HEK293T (cell line): ENCODE results near the gene CNTRL.

Experiments
- CTCF ChIA-PET: fragments of 350-600 bp; formaldehyde crosslinking; extraction: SDS; loops from one replicate; lab custom pipeline; 2021; ENCODE audit warnings: antibody characterized with exemption, inconsistent platforms; lab: Yijun Ruan, JAX
- POLR2A ChIA-PET: fragments of 350-600 bp; formaldehyde crosslinking; extraction: SDS; loops from one replicate; lab custom pipeline; 2020; ENCODE audit warnings: antibody characterized with exemption, inconsistent platforms; lab: Yijun Ruan, JAX
- DNase-seq: peaks from one replicate; pipeline ENCODE4 v3.0.0; 2012; ENCODE audit warnings: mixed read lengths; ENCODE audit errors: extremely low spot score
- ARNT ChIP-seq: fragments of 450-650 bp; IDR thresholded peaks from 2 replicates; pipeline ENCODE4 v1.6.1; 2017; ENCODE audit warnings: mild to moderate bottlenecking
- BHLHE40 ChIP-seq: fragments of 450-650 bp; IDR thresholded peaks from 2 replicates; pipeline ENCODE4 v1.6.1; 2016; ENCODE audit warnings: mild to moderate bottlenecking, moderate library complexity, borderline replicate concordance
- CTBP1 ChIP-seq: fragments of 450-650 bp; IDR thresholded peaks from 2 replicates; pipeline ENCODE4 v1.6.1; 2016; ENCODE audit warnings: borderline replicate concordance
- ELF4 ChIP-seq: fragments of 450-650 bp; IDR thresholded peaks from 2 replicates; pipeline ENCODE4 v1.6.1; 2017; ENCODE audit warnings: antibody characterized with exemption
- FOXA1 ChIP-seq: fragments of 450-650 bp; IDR thresholded peaks from 2 replicates; pipeline ENCODE4 v1.6.1; 2016; ENCODE audit warnings: mild to moderate bottlenecking
- FOXK2 ChIP-seq: fragments of 450-650 bp; IDR thresholded peaks from 2 replicates; pipeline ENCODE4 v1.6.1; 2016; ENCODE audit warnings: mild to moderate bottlenecking
- FOXM1 ChIP-seq: fragments of 450-650 bp; IDR thresholded peaks from 2 replicates; pipeline ENCODE4 v1.6.1; 2017; ENCODE audit warnings: mild to moderate bottlenecking, borderline replicate concordance
- HDGF ChIP-seq: fragments of 450-650 bp; IDR thresholded peaks from 2 replicates; pipeline ENCODE4 v1.6.1; 2017; ENCODE audit warnings: antibody characterized with exemption, borderline replicate concordance
- L3MBTL2 ChIP-seq: fragments of 450-650 bp; conservative IDR thresholded peaks from 2 replicates; pipeline ENCODE4 v1.6.1; 2016; ENCODE audit warnings: mild to moderate bottlenecking
- LEF1 ChIP-seq: fragments of 450-650 bp; IDR thresholded peaks from 2 replicates; pipeline ENCODE4 v1.6.1; 2017; ENCODE audit warnings: mild to moderate bottlenecking, borderline replicate concordance
- NFRKB ChIP-seq: fragments of 450-650 bp; IDR thresholded peaks from 2 replicates; pipeline ENCODE4 v1.6.1; 2016; ENCODE audit warnings: mild to moderate bottlenecking, moderate library complexity
- SP1 ChIP-seq: fragments of 450-650 bp; IDR thresholded peaks from 2 replicates; pipeline ENCODE4 v1.6.1; 2017
- SUZ12 ChIP-seq: fragments of 450-650 bp; IDR thresholded peaks from 2 replicates; pipeline ENCODE4 v1.6.1; 2016; ENCODE audit warnings: mild to moderate bottlenecking
- TARDBP ChIP-seq: fragments of 450-650 bp; IDR thresholded peaks from 2 replicates; pipeline ENCODE4 v1.6.1; 2016
- ZNF384 ChIP-seq: fragments of 450-650 bp; IDR thresholded peaks from 2 replicates; pipeline ENCODE4 v1.6.1; 2016
- TF ChIP-seq, protein P1 (sequence below): fragments of 450-650 bp; IDR thresholded peaks from 2 replicates; pipeline ENCODE4 v1.6.1; 2016

The CNTRL gene

DNA sequence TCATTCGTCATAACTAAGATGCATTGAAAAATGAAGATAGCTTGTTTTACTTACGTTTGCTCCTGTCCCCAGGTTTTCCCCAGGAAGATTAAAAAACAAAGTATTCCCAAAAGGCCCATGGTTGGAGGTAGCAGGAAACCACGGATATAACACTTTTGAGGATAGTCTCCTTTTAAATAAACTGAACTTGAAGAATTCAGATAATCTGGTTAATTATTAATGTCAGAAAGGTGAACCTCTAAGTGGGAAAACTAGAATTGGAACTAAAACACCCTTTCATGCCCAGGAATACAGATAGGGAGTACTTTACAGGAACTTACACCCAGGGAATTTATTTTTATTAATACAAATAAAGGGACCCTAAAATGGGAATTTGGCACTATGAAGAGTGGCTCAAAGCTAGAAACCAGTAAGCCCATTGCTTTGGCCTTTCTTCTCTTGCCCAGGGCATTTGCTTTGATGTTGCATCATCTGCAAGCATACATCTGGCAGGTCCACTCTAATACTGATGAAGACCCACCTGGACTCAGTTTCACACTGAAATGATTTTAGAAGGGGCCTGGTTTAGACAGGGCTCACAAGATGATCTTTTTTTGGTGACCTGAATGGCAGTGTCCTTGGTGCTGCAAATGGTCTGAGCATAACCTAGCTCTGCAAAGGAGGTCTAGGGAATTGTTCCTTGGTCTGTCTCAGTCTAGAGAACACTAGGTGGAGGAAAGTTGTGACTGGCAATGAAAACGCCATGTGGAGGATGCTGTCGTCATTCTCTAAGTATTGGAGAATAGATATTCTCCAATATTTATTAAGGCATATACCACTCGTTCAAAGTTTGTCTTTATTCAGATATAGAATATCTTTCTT, 24.4 kb upstream of the CNTRL start, which contains the start of gene C5:
TSS of gene C5 (minus strand) at position 148 of the 861 bp plus-strand sequence. CDS start at position 119, 29 bp downstream.
- ChIA-PET CTCF (interaction anchor here (0.6 to 1.2 kb wide), 3 partner anchors 10 to 21 kb away, joined by 3 read pairs; no protein-coding TSS in a partner anchor), POLR2A (no interaction called here)
- no peak for TF ChIP-seq SUZ12
- TF ChIP-seq HDGF = no peak
- TF ChIP-seq, protein P1, sequence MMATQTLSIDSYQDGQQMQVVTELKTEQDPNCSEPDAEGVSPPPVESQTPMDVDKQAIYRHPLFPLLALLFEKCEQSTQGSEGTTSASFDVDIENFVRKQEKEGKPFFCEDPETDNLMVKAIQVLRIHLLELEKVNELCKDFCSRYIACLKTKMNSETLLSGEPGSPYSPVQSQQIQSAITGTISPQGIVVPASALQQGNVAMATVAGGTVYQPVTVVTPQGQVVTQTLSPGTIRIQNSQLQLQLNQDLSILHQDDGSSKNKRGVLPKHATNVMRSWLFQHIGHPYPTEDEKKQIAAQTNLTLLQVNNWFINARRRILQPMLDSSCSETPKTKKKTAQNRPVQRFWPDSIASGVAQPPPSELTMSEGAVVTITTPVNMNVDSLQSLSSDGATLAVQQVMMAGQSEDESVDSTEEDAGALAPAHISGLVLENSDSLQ = no peak
- no peak for DNase-seq

DNA sequence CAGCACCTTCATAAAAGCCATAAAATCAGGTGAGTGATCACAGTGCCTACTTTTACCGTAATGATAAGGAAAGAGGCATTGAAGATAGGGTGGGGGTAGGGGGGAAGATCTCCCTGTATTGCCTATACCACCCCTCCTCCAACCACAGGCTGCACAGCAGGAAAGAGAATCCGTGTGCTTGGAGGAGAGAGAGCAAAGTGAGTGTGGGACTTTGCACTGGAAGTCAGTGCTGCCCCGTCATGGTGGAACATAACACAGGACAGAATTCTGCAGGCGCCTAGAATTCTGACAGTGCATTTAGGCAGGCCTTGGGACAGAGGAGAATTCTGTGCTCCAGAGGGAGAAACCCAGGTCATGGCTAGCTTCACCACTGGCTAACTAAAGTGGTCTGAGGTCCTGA, 21.2 kb upstream of the CNTRL start:
- ChIA-PET POLR2A (no interaction called here), CTCF (no interaction called here)
- DNase-seq = no peak
- no peak for TF ChIP-seq CTBP1
- no peak for TF ChIP-seq LEF1
- TF ChIP-seq L3MBTL2 = no peak
- TF ChIP-seq ARNT = no peak
- no peak for TF ChIP-seq TARDBP
- no peak for TF ChIP-seq NFRKB
- no peak for TF ChIP-seq SUZ12
- TF ChIP-seq FOXA1 = no peak
- no peak for TF ChIP-seq BHLHE40
- TF ChIP-seq FOXM1 = no peak
- no peak for TF ChIP-seq HDGF

DNA sequence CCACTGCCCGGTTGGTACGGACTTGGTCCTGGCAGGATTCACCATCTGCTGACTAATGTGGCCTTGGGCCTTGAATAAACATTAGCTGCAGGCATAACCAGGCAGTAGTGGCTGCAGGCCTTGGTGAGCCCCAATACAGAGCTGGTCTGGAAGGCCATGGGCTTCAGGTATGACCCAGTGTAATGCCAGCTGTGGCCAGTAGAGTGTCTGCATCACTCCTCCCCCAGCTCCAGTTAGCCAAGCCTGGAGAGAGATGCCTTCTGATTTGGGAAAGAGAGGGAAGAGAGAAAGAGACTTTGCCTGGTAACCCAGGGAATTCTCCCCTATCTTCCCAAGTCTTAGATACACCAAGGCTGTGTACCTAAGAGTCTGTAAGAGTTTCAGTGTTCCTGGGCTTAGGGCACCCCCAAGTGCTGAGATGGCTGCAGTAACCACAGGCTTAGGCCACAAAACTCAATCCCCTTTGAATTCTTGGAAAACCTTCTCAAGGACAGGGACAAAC, 19.1 kb upstream of the CNTRL start:
- ChIA-PET POLR2A (no interaction called here), CTCF (interaction anchor here (0.7 kb wide), 1 partner anchor 282 kb away, joined by 3 read pairs; no protein-coding TSS in a partner anchor)
- TF ChIP-seq CTBP1 (no peak), ARNT (no peak), NFRKB (no peak), ELF4 (no peak), TARDBP (no peak), SUZ12 (no peak), FOXA1 (no peak), HDGF (no peak), FOXM1 (no peak), L3MBTL2 (no peak)
- TF ChIP-seq, protein P1 = no peak
- DNase-seq = peak; percentile 44

DNA sequence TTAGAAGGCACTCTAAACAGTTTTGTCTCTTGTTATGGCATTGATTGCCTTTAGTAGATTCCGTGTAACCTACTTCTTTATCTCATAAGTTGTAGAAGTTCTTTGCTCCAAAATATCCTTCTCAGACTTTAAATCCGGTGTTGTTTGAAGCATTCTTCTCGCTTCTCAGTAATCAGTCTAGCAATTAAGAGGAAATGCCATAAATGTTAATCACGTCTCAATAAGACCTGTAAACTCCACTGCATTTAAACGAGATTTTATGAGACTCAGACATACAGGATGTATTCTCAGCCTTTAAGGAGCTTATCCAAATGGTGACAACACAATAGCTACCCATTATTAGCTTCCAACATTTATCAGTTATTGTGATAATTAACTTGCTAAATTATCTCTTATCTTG, 16.9 kb upstream of the CNTRL start:
- CTCF ChIA-PET = no interaction called here
- TF ChIP-seq ZNF384 = no peak
- TF ChIP-seq, protein P1 = no peak
- no peak for TF ChIP-seq TARDBP
- no peak for TF ChIP-seq BHLHE40
- no peak for TF ChIP-seq SP1
- no peak for TF ChIP-seq L3MBTL2
- TF ChIP-seq CTBP1 = no peak
- TF ChIP-seq ARNT = no peak
- no peak for TF ChIP-seq ELF4
- TF ChIP-seq HDGF = no peak
- no peak for DNase-seq
- POLR2A ChIA-PET = no interaction called here

DNA sequence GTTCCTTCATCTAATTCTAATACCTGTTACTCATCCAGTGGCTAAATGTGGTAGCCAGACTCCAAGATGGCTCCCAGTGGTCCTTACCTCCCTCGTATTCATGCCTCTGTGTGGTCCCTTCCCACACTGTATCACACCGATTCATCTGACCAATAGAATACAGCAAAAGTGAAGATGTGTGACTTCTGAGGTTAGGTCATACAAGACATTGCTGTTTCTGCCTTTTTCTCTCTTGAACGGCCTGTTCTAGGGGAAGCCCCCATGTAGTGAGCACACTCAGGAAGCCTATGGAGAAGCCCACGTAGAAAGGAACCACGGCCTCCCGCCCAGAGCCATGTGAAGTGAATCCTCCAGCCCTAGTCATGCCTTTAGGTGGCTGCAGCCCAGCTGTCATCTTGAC, 15.2 kb upstream of the CNTRL start:
- CTCF ChIA-PET = interaction anchor here (0.6 to 2.7 kb wide), 12 partner anchors 9 to 304 kb away, joined by 3 to 14 read pairs (median 5); no protein-coding TSS in a partner anchor
- TF ChIP-seq ARNT = no peak
- no peak for TF ChIP-seq FOXK2
- TF ChIP-seq, protein P1 = no peak
- no peak for TF ChIP-seq BHLHE40
- no peak for TF ChIP-seq SUZ12
- TF ChIP-seq FOXM1 = no peak
- no peak for TF ChIP-seq FOXA1
- TF ChIP-seq SP1 = no peak
- no peak for TF ChIP-seq NFRKB
- no peak for TF ChIP-seq TARDBP
- TF ChIP-seq CTBP1 = no peak
- TF ChIP-seq ZNF384 = no peak
- no peak for TF ChIP-seq ELF4
- TF ChIP-seq L3MBTL2 = no peak
- POLR2A ChIA-PET = interaction anchor here (1.2 to 1.3 kb wide), 2 partner anchors 78 to 266 kb away, joined by 3 to 4 read pairs; partner anchors contain the start of gene FBXW2
- no peak for DNase-seq
